Prostate gland (tissue), 2 donors: ENCODE results near the gene DPP10. TPM values are rescaled to one million over a fixed set of nuclear protein-coding genes. Genes with fewer than 3 reads are reported as not detected.
A peak's percentile ranks its signal among the peaks of the same experiment; 100 is the strongest.

Experiments used
- DNase-seq: peaks from one replicate; pipeline ENCODE4 v3.0.0-alpha.2; 2019; ENCODE audit warnings: low spot score
- H3K27ac ChIP-seq, 2 donors: fragments of 200-600 bp; sonication (generic); 2 replicates each; pipeline ENCODE4 v1.5.1; 2017 to 2019
- H3K27me3 ChIP-seq: fragments of 200-600 bp; sonication (generic); replicated peaks from 2 replicates; pipeline ENCODE4 v1.5.1; 2019; ENCODE audit not compliant: insufficient read depth
- H3K36me3 ChIP-seq, 2 donors: fragments of 200-600 bp; sonication (generic); 1 replicate in 1 of 2; 2 replicates in 1 of 2; pipeline versions ENCODE4 v1.5.1 to v1.8.1; 2017 to 2019
- H3K4me1 ChIP-seq: fragments of 200-600 bp; sonication (generic); replicated peaks from 2 replicates; pipeline ENCODE4 v1.5.1; 2019
- H3K4me3 ChIP-seq, 2 donors: fragments of 200-600 bp; sonication (generic); 2 replicates each; pipeline ENCODE4 v1.5.1; 2017 to 2019
- H3K9me3 ChIP-seq: fragments of 200-600 bp; sonication (generic); 2 replicates; pipeline ENCODE4 v1.5.1; 2017
- CTCF ChIP-seq, 4 experiments: fragments of 200-600 bp in 2 of 4; fragments of 450-650 bp in 2 of 4; sonication (generic) in 2 of 4; IDR thresholded peaks; 1 replicate in 3 of 4; 2 replicates in 1 of 4; pipeline ENCODE4 v1.5.1; 2016 to 2019; ENCODE audit warnings: antibody characterized with exemption in 4 of 4, mild to moderate bottlenecking in 2 of 4, moderate library complexity in 2 of 4
- POLR2A ChIP-seq: fragments of 450-650 bp; IDR thresholded peaks from one replicate; pipeline ENCODE4 v1.6.1; 2016; ENCODE audit warnings: antibody characterized with exemption, mild to moderate bottlenecking
- POLR2AphosphoS5 ChIP-seq: sonication (generic); formaldehyde crosslinking; IDR thresholded peaks from one replicate; pipeline ENCODE4 v1.6.1; 2017; ENCODE audit warnings: antibody characterized with exemption
- WGBS: methylation state at CpG from one replicate; pipeline ENCODE4 v1.1.5; 2018; 5-methylcytosine and 5-hydroxymethylcytosine counted together
- intact Hi-C: fragments of 100-400 bp; cut with DNase I; formaldehyde crosslinking; loops from one replicate; pipeline ENCODE4 v1.14.2; 2022
- total RNA-seq, 2 donors: library from RNA; depleted of rRNA; stranded (reverse); fragments of >200 nt; gene quantifications; one replicate each; pipeline ENCODE4 v1.1.0, GENCODE V29; 2016

The DPP10 gene
- total RNA-seq, 2 donors from 2014 or later: 5.1 TPM; not detected in 1

DNA sequence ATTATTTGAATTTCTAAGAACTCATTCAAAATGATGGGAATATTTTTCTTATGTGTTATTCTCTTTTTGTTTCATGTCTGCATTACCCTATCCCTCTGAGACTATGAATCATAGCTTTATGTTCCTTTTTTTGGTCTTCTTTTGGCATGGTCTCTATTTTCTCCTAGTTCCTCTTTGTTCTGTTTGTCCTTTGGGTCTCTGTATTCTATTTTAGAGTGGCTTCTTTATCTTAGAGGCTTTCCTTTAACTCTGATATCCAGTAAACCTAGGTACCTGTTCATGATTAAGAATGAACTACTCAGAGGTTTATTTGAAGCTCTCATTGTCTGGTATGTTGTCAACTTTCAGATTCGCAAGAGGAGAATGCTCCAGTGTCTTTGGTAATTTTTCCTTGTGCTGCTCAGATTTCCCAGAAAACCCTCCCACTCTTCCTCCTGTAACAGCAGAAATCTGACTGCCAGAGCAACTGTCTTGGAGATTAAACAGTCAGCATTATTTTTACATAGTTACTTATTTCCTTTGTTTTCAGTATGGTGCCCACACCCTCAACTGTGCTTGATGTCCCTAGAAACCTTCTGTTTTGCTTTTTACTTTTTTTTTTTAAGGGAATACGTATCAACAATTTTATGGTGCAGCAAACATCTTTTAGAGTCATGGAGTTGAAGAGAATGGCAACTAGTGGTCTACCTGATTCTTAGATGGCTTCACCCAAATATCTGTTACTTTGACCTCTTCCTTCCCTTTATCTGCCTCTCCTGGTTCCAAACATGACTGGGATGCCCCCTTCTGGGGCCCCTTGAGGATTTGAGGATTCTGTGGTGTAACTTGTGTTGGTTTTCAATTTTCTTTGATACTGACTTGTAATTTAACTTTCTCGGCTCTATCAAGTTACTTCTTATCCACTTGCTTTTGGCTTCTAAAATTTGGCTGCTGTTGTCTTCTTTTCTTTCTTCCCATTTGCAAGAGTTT lies 92.0 kb downstream of the DPP10 start:
- intact Hi-C loops: no loop called here
- DNase-seq: no peak

DNA sequence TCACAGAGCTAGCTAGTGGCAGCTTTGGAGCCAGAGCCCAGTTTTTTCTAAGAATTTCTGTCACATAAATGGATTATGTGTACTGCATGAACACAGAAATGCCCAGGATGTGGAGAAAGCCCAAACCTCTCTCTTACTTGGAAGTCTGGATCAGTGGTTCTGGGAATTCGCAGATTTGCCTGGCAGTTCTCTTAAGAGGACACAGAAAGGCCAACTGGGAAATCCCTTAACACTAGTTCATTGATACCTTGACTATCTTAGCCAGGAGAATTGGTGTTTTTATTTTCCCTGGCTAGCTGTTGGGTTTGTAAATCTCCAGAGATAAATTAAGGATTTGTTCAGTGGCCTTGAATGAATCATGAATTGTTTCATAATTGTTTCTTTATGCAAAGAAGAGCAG lies 95.3 kb downstream of the DPP10 start:
- 80% methylated on average over 1 of the region's 1 CpG for WGBS
- H3K27ac ChIP-seq: no peak overlapping the region
- no peaks in the 10 kb centered on the region for H3K27me3 ChIP-seq
- DNase-seq: no peak
- H3K36me3 ChIP-seq: no peaks in the 10 kb centered on the region
- H3K9me3 ChIP-seq: no peaks in the 10 kb centered on the region
- intact Hi-C loops: no loop called here
- H3K4me3 ChIP-seq: no peak overlapping the region
- no peak for TF ChIP-seq POLR2AphosphoS5
- no peak for TF ChIP-seq CTCF (IDR thresholded peaks at IDR 0.05)
- no peak for TF ChIP-seq POLR2A
- H3K4me1 ChIP-seq: no peaks in the 10 kb centered on the region

More for the DNA sequence above, 92.0 kb downstream of the DPP10 start:
- no peaks in the 10 kb centered on the region for H3K4me1 ChIP-seq
- WGBS: 56% methylated on average over 3 of the region's 3 CpGs
- no peak overlapping the region for H3K4me3 ChIP-seq
- H3K36me3 ChIP-seq: no peaks in the 10 kb centered on the region
- no peak for TF ChIP-seq POLR2AphosphoS5
- TF ChIP-seq POLR2A: no peak
- no peak for TF ChIP-seq CTCF (IDR thresholded peaks at IDR 0.05)
- no peak overlapping the region for H3K27ac ChIP-seq
- no peaks in the 10 kb centered on the region for H3K27me3 ChIP-seq
- H3K9me3 ChIP-seq: no peaks in the 10 kb centered on the region

- H3K4me1 ChIP-seq: no peaks in the 10 kb centered on the region
- H3K4me3 ChIP-seq: no peak overlapping the region
- no peaks in the 10 kb centered on the region for H3K27me3 ChIP-seq
- TF ChIP-seq CTCF (IDR thresholded peaks at IDR 0.05): no peak
- TF ChIP-seq POLR2A: no peak
- no peak for TF ChIP-seq POLR2AphosphoS5
- intact Hi-C loops: no loop called here
- no peak overlapping the region for H3K27ac ChIP-seq
- WGBS: 7% methylated on average over 2 of the region's 2 CpGs
- DNase-seq: no peak
- no peaks in the 10 kb centered on the region for H3K36me3 ChIP-seq
- H3K9me3 ChIP-seq: no peaks in the 10 kb centered on the region
Measured at GRCh38 chr2:114542695-114543094, 100.3 kb downstream of the DPP10 start.

DNA sequence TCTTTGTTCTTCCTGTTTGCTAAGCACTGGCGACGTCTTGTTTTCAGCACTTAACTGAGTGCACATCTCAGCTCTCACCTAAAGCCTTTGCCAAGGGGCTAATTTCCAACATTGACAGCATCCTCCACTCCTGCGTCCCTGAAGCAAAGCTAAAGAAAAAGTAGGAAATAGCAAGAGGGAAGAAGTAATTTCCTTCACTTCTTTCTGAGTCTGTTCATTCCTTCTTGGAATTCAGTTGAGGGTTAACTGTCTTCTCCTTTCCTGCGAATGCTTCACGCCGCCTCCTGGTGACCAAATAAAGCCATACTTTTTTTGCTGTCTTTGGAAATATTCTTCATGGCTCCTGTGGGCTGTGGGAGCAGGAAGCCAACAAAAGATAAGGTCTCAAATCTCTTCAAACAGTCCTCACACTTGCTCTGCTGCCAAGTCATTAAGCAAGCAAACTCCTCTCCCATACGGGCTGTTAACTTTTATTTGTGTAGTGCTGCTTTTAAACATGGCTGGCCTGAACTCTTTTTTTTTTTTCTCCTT lies 100.9 kb downstream of the DPP10 start:
- no peak overlapping the region for H3K27ac ChIP-seq
- no peaks in the 10 kb centered on the region for H3K9me3 ChIP-seq
- intact Hi-C loops: no loop called here
- peak; percentile 11 for DNase-seq
- no peaks in the 10 kb centered on the region for H3K27me3 ChIP-seq
- no peaks in the 10 kb centered on the region for H3K36me3 ChIP-seq
- WGBS: 1% methylated on average over 7 of the region's 7 CpGs
- H3K4me1 ChIP-seq: no peaks in the 10 kb centered on the region
- TF ChIP-seq POLR2A (no peak), POLR2AphosphoS5 (peak; percentile 13), CTCF (IDR thresholded peaks at IDR 0.05) (peak in 1 of 4 experiments; percentile 9)
- no peak overlapping the region for H3K4me3 ChIP-seq
